Activated CD4-positive, alpha-beta T cell treated with anti-CD3 and anti-CD28 coated beads, Interleukin-2, amount 50 U/mL, for 24 hours (primary cell): Measurements from ENCODE around the gene TRIM47.
A peak's percentile ranks its signal among the peaks of the same experiment; 100 is the strongest.

Experiments used
- DNase-seq, 2 donors: peaks; one replicate each; pipeline ENCODE4 v3.0.0-alpha.2; 2020; ENCODE audit warnings: low read depth in 1 of 2, low spot score in 1 of 2

Gene TRIM47

DNA sequence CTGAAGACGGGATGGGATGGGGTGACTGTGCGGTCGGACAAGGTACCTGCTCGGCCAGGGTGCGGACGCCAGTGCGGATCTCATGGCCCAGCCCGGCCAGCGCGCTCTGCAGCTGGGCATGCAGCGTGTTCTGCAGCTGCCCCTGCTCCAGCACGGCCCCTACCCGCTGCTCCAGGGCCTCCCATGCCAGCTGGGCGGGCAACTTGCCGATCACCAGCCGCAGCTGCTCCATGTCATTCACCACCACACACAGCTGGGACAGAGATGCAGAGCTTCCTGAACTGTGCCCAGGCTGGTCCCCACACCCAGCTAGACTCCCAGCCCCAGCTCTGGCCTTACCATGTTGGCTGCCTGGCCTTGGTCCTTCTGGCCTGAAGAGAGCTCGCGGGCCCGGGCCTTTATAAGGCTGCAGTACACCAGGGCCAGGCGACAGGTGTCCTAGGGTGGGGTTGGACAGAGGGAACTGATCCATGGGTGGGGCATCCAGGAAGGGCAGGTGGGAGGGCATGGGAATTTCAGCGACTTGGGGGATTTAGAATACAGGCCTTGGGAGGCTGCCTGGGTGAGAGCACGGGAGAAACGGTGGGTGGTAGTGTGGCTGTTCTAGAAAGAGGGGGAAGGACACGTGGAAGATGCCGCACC is 44.0 kb downstream of the TRIM47 start:
- DNase-seq, result no peak

DNA sequence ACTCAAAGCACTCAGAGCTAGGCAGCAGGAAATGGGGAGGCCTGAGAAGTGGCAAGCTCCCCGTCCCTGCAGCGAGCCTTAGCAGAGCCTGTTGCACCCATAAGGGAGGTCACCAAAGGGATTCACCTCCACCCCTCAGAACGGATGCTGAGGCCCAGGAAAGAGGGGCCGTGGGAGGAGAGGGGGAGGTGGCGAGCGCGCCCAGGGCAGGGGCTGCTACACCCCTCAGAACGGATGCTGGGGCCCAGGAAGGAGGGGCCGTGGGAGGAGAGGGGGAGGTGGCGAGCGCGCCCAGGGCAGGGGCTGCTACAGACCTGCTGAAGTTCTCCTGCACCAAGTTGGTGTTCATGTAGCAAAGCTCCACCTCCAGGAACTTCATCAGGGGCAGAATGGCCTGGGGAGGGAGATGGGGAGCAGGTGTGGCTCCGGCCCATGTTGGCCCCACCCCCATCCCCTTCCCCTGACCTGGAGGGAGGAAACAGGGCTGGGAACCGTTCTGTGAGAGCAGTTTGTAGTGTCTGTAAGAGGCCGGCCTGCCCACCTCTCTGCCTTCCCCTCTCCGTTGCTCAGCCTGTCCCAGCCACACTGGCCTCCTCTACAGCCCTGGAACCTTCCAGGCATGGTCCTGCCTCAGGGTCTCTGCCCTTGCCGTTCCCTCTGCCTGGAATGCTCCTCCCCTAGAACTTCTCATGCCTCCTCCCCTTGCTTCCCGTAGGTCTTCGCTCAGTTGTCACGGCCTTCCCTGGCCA is 45.6 kb downstream of the TRIM47 start:
- no peak for DNase-seq

- no peak for DNase-seq
Observed at GRCh38 chr17:75832164-75832651, 46.2 kb downstream of the TRIM47 start.

GRCh38 chr17:75831032-75831571 is 47.3 kb downstream of the TRIM47 start:
- no peak for DNase-seq

- no peak for DNase-seq
Observed at GRCh38 chr17:75830164-75831031, 48.0 kb downstream of the TRIM47 start.

GRCh38 chr17:75829747-75830146 is 48.6 kb downstream of the TRIM47 start:
- no peak for DNase-seq

DNA sequence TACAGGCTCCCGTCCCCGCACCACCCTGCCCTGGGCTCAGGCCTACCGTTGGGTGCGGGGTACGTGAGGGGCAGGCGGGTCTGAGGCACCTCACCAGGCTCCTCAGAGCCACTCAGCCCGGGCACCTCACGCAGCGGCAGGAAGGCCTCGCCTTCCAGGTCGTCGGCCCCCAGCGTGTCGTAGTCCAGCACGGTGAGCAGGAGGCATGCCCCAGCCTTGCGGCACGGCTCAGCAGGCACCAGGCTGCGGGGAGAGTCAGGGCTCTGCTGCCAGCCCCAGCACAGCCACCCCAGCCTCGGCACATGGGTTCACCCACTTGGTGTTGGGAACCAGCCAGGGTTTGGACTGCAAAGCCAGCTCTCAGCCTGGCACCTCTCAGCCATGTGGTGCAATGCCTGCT is 49.6 kb downstream of the TRIM47 start:
- DNase-seq, result no peak

DNA sequence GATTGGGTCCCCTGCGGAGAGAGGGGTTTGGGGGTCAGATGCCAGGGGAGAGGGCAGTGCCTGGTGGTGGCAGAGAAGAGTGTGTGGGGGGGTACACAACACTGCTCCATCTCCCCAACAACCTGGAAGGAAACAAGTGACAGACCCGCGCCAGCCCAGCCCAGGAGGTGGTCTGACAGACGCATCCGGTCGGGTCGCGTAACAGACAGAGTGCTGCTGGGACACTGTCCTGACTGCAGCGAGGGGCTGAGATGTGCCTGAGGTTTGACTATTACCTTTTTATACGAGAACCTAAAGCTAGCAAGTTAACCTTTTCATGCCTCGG is 50.3 kb downstream of the TRIM47 start:
- DNase-seq, result no peak

DNA sequence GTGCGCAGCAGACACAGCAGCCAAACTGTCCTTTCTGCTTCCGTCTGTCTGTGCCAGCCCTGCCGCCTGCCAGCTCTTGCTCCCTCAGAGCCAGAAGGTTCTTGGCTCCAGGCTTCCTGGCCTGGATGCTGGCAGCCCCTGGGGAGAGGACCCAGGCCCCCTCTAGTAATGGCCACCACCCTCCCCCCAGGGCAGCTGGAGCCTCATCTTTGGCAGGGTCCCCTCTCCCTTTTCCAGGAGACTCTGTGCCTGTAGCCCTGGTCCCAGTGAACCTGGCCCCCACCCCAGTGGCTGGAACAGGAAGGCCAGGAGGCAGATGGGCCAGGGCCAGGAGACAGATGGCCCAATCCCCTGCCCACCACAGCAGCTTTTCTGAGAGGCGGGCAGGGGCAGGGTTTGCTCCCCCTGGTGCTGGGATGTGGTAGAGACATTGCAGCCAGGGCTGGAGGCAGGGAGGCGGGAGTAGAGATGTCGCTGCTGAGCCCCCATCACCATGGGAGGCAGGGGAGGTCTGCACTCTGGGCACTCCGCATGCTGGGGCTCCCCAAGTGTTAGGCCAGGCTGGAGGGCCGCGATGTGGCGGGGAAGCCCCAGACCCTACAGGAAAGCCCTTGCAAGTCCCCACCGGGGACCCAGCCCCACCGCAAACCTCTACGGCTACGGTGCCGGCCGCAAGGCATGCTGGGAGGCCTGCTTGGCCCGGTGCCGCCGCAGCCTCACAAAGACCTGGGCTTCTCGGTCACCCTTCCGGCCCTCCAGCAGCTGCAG is 50.9 kb downstream of the TRIM47 start:
- peak; percentile 39 to 49 for DNase-seq

- DNase-seq, result no peak
Observed at GRCh38 chr17:75826561-75827307, 51.6 kb downstream of the TRIM47 start.

GRCh38 chr17:75825748-75826370 is 52.5 kb downstream of the TRIM47 start:
- DNase-seq, result no peak

GRCh38 chr17:75825149-75825552 is 53.2 kb downstream of the TRIM47 start:
- DNase-seq, result no peak

DNA sequence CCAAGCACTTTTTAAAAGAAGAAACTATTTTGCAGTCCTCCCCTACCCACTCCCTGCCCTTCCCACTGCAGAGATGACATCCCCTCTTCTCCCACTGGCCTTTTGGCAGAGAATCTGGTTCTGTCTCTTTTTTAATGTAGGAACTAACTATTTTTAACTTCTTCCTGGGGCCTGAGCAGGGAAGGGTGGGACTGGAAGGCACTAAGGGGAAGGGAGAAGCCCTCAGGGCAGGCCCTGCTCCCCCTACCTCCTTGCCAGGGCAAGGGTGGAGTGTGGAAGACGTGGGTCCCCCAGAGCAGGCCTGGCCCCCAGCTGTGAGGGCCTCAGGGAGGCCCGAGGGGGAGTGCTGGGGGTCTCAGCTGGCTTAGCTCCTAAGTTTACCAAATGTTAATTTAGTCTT is 53.7 kb downstream of the TRIM47 start:
- DNase-seq, result no peak
